A204.1 (cell line): ENCODE measurements around the gene RABL3.
"Not testable (repeated sequence)": the region's sequence is repeated elsewhere in the genome, so short reads cannot be mapped to it uniquely, and the experiment has no call there.

Source experiments
- FAIRE-seq: peaks from 2 replicates; lab custom pipeline; 2012; peaks lifted over from hg19 to GRCh38; lab: Jason Lieb, UNC

RABL3 gene

GRCh38 chr3:120642368-120642948 is 99.9 kb downstream of the RABL3 start:
- no peak for FAIRE-seq

GRCh38 chr3:120641696-120642246 is 100.5 kb downstream of the RABL3 start:
- FAIRE-seq = no peak

GRCh38 chr3:120640231-120640630 is 102.1 kb downstream of the RABL3 start:
- FAIRE-seq = no peak

GRCh38 chr3:120638820-120639219 is 103.5 kb downstream of the RABL3 start:
- FAIRE-seq = not testable (repeated sequence)

- no peak for FAIRE-seq
These were observed 104.3 kb downstream of the RABL3 start for GRCh38 chr3:120637851-120638559.

GRCh38 chr3:120636795-120637401 is 105.4 kb downstream of the RABL3 start:
- no peak for FAIRE-seq
